Measurements from ENCODE around the gene SIDT1.

Gene SIDT1

DNA sequence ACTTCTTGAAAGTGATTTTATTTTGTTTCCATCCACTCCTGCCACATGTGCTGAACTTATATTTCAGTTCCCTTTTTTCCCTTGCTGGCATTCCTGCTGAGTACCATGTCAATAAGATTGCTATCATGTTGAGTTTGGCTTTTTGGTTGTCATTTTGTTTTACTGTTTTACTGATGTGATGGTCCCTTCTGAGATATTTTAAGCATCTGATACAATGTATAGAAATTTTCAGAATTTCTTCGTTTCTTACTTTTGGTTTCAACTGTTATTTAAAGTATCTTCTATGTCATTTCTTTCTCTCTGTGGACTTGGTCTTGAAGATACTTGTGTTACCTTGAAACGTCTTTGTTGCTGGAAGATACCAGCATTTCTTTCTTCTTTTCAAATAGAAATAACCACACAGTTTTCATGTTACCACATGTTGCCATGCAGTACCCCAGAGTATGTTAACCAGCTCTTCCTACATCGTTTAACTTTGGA lies 14.1 kb downstream of the SIDT1 start:
- DNase-seq (ENCODE audit: low read depth) = no peak

DNA sequence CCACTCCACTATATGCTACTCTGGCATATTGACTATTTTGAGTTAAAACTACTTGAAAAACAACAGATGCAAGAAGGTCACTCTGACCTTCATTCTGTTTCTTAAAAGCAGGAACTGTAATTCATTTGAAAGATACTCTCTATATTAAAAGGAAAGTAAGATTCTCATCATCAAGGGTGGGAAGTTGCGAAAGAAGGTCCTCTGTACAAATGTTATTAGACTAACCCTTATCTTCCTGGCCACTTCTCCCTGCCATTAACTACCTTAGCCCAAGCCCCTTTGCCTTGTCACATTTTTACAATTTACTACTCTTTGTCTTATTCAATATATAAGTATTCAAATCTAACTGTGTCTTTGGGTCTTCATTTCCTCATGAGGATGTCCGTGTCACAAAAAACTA lies 16.1 kb downstream of the SIDT1 start:
- no peak for DNase-seq (ENCODE audit: low read depth)

DNA sequence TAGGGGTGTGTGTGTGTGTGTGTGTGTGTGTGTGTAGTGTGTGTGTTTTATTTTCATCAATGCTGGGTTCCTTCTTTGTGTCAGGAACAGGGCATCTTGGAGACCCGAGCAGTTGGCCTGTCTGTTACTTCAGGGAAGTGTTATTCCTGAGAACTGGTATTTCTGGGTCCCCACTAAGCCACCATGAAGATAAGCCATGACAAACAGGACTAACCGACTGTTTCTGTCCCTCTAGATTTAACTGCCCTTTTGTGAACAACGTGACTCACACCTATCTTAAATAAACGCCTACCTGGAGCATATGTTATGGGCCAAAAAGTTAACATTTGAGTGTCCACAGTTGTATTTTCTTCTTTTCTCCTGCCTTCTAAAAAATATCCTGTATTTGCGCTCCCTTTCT lies 19.5 kb downstream of the SIDT1 start:
- no peak for DNase-seq (ENCODE audit: low read depth)

DNA sequence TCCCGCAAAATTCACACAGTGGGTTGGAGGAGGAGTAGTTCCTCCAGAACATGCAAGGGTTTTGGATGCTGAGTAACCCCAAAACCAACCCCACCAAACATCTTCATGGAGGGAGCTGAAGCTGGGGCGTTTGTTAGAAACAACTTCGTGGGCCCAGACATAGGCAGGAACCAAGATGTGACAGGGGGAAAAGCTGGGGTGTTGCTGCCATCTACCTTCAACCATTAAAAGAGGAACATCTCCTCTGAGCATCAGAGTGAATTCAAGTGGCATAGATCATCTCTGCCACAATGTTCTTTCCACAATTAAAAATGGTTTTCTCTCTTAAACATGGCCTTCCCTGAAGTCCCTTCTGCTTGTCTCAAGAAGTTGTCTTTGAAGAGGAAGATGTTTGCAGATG lies 20.5 kb downstream of the SIDT1 start:
- no peak for DNase-seq (ENCODE audit: low read depth)

DNA sequence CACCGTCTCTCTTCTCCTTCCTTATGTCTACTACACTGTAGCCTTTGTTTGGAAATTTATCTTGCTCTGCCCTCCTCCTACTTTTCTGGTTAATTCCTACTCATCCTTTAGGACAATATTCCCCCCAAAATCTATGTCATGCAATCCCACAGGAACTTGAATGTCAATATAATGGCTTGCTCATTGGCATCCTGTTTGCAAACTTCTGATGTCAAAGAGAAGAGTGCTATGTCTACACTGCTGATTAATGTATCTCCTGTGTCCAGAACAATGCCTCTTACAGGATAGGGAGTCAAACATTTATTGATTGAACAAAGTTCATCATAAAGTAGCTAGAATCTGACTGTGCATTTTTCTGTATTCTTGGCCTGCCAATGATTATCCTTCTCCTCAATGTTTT lies 22.8 kb downstream of the SIDT1 start:
- DNase-seq (ENCODE audit: low read depth) = no peak

DNA sequence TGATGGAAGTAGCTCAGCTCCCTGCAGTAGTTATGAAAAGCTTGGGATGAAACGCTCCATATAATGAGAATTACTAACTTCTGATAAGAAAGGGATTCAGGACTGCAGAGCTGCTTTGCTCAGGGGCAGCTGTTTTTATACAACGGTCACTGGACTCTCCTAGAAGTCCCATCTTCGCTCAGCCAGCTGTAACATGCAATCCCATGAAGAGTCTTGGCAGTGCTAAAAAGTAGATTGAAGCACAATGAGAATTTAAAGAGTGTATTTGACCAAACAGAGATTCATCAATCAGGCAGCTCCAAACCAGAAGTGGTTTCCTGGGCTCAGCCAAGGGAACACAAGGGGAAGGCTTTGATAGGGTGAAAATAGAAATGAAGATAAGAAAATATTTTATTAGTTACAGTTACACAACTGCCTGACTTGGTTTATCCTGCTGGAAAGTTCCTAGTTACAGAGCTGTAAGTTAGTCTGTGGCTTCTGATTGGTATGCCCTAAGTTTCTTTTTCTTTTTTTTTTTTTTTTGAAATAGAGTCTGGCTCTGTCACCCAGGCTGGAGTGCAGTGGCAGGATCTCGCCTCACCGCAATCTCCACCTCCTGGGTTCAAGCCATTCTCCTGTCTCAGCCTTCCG lies 24.1 kb downstream of the SIDT1 start:
- no peak for DNase-seq (ENCODE audit: low read depth)

DNA sequence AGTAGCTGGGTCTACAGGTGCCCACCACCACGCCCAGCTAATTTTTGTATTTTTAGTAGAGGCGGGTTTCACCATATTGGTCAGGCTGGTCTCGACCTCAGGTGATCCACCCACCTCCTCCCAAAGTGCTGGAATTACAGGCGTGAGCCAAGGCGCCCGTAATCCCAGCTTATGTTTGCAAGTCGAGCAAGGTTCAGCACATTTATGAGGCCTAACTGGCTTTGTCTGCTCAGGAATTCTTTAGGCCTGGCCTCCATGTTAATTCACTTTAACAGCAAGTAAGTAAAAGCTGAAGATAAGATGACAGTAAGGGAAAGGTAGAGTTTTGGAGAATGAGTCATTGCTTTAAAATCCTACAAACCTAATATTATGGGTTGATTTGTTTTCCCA lies 24.6 kb downstream of the SIDT1 start:
- no peak for DNase-seq (ENCODE audit: low read depth)

DNA sequence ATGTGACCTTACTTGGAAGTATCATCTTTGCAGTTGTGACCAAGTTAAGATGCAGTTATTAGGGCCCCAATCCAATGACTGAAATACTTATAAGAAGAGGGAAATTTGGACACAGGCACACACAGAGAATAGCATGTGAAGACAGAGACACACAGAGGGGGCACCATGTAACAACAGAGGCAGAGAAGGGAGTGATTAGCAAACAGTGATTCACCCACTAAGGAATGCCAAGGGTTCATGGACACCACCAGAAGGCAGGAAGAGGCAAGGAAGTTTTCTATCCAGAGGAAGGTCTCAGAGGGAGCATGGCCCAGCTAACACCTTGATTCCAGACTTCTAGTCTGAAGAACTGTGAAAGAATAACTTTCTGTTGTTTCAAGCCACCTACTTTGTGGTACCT lies 25.0 kb downstream of the SIDT1 start:
- no peak for DNase-seq (ENCODE audit: low read depth)

DNA sequence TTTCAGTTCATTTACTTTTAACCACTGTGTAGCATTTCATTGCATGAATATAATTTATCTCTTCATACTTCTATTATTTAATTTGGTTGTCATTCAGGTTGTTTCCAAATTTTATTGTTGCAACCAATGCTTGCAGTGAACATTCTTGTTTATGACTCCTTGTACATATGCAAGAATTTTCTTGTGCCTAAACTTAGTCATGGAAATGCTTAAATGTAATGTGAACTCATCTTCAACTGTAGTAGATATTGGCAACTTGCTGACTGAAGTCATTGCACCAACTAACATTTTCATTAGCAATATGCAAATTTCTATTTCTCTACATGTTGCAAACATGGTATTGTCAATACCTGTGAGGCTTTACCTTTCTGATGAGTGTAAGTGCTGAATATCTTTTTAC lies 26.7 kb downstream of the SIDT1 start:
- DNase-seq (ENCODE audit: low read depth) = no peak

DNA sequence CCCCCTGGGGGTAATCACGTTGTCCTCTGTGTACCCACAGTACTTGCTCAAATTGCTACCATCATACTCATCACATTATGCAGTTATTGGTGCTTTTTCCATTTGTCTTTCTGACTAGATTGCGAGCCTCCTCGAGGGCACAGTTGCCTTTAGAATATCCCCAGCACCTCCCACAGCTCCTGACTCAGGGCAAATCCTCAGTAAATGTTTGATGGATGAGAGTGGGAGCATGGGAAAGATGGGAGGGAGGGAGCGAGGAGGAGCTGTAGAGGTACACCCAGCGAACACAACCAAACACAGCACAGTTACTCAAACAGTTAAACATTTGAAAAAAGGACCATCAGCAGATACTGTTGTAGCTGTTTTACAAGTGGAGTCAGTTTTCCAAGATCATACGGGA lies 27.9 kb downstream of the SIDT1 start:
- DNase-seq (ENCODE audit: low read depth) = no peak

DNA sequence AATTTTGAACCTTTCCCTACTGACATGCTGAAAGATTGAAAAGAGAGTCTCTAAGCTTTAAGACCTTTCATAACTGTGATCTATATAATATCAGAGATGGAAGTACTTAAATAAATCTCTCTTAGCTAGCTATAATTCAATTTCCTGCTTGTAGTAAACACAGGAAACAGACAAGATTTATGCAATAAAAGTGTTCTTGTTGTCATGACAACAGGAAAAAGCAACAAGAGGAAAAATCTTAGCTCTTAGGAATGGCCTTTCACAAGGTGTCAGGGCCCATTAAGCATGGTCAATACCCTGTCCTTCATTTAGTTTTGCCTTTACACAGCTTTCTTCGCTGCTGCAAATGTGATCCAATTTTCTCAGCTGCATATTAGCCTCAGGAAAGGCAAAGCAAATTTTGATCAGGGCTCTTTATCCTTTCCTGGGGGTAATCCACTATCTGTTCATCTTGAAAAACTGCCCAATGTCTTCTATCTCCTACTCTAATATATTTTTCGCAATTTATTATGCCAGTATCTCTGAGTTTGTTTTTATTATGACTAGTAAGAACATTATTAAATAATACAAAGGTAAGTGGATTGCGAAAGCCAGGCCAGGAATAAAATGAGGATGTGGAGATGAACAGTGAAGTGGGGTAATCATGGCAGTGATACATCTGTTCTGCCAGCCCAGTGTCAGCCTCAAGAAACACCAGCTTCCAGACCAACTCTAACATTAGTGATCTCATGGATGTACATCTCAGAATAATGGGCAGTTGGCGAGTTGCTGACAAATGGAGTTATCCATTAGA lies 28.7 kb downstream of the SIDT1 start:
- no peak for DNase-seq (ENCODE audit: low read depth)

DNA sequence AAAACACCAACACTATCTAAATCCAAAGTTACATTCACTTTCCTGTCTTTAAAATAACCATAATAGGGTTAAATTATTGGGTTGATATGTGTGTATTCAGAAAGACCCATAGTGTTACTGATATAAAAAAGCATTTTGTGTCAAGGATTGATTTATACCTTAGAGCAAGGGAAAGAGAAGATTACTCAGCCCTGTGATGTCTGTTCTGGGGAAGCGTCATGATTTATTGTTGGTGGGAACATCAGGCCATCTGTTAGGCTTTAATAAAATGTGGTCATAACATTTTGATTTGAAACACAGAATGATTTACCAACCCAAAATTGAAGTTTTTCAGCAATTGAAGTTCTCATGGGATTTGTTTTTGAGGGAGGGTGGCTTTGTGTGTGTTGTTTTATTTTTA lies 33.2 kb downstream of the SIDT1 start:
- no peak for DNase-seq (ENCODE audit: low read depth)

DNA sequence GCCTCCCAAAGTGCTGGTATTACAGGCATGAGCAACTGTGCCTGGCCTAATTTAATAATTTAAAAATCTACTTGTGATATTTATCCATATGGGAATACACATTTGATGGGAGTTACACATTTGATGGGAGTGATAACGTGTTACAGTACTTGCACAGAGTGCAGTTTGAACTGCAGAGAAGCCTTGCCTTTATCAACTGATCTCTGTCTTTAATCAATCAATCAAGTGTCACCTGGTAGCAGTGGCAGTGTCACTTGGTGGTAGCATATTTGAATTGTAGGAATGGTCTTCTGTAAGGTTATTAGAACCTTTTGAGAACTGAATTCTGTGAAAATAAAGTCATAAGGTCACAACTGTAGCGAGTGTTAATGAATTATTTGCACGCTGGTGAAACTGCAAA lies 37.8 kb downstream of the SIDT1 start:
- DNase-seq (ENCODE audit: low read depth) = no peak

DNA sequence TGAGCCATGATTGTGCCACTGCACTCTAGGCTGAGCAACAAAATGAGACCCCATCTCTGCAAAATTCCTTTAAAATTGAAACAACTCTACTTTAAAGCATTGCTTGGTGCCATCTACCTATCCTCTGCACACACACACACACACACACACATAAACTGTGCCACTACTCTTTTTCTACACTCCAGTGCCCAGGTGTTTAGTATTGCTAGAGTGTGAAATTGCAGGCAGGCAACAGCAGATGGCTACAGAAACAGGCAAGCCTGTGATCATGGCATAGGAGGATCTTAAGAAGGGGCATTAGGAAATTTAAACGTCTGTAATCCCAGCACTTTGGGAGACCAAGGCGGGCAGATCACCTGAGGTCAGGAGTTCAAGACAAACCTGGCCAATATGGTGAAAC lies 39.0 kb downstream of the SIDT1 start:
- DNase-seq (ENCODE audit: low read depth) = no peak

DNA sequence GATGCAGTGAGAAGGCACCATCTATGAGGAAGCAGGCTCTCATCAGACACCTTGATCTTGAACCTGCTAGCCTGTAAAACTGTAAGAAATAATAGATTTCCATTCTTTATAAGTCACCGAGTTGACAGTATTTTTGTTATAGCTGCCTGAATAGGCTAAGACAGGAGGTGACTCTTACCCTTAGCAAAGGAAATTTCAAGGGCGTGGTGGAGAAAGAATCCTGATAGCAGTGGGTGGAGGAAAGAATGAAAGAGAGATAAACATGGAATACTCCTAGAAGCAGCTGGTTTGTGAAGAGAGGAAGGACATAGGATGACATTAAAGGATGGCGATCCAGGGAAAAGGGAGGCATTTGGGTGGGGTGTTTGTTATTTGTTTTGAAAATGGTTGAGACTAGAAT lies 41.4 kb downstream of the SIDT1 start:
- DNase-seq (ENCODE audit: low read depth) = no peak

DNA sequence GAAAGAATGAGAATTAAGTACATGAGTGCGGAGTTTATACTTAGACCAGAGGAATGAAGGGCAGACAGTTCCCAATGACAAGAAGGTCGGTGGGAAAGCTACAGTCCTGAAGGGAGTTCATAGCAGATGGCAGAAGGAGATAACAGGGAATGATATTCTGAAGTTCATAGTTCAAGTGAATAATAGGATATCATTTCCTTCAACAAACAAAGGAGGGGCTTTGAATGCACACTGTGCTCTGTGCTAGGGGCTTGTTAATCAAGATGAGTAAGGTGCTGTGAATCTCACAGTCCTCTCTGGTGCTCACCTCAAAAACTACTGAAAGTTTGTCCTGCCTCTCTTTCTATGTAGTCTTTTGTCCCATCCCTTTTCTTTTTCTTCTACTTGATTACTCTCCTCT lies 41.9 kb downstream of the SIDT1 start:
- DNase-seq (ENCODE audit: low read depth) = no peak

DNA sequence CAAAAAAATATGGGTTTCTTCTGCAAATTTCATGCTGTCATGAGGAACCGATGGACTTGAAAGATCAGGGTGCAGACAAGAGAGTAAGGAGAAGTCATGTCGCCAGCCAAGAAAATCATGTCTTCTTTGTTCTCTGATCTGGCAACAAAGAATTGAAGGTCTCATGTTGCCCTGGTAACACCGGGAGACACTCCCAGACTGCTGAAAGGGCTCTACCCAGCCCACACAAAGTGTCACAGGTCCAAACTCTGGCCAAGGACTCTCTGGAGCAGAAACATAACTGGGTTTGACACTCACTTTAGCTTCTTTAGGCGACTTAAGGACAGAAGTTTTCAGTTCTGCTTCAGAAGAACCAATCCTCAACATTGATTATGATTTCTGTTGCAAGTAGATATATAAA lies 42.9 kb downstream of the SIDT1 start:
- DNase-seq (ENCODE audit: low read depth) = no peak

DNA sequence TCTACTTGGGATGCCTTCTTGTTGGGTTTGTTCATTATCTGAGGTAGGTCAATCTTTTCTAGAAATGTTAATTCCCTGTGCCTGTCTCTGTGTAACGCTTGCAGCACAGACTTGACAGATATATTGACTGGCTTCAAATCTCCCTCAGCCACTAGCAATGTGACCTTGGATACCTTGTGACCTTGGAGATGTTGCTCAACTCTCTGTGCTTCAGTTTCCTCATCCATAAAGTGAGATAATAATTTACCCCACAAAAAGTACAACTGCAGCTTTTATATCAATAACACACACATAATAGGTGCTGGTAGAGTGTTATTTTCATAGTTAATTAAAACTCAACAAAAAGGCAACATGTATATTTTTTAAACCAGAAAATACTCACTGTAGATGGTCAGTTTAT lies 52.9 kb downstream of the SIDT1 start:
- no peak for DNase-seq (ENCODE audit: low read depth)

DNA sequence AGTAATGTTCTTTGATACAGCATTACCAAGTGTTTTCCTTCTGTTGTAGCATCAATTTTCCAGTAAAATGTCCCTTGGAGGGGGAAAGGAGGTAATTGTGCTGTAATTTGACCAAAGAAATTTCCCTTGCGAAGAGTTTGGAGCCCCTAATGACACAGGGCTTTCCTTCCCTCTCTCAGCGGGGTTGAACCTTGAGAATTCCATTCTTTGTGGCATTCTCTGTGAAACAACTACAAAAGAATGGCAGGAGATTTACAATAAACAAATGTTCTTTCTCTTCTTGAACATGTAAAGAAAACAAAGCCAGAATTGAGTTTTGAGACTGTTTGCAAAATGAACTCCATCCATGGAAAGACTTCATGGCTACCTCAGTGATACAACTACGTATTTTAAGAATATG lies 53.4 kb downstream of the SIDT1 start:
- no peak for DNase-seq (ENCODE audit: low read depth)

DNA sequence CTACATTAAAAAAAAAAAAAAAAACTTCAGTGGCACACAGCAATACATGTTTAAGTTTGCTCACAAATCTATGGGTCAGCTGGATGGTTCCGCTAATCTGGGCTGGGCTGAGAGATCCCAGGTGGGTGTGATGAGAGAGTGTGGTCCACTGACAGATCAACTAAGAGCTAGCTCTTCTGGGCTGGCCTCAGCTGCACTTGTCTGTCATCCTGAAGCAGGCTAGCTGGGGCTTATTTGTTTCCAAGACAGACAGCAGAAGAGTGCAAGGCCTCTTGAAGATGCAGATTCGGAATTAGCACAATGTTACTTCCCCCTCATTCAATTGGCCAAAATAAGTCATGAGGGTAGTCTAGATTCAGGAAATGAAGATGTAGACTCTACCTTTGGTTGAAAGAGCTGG lies 56.5 kb downstream of the SIDT1 start:
- no peak for DNase-seq (ENCODE audit: low read depth)

DNA sequence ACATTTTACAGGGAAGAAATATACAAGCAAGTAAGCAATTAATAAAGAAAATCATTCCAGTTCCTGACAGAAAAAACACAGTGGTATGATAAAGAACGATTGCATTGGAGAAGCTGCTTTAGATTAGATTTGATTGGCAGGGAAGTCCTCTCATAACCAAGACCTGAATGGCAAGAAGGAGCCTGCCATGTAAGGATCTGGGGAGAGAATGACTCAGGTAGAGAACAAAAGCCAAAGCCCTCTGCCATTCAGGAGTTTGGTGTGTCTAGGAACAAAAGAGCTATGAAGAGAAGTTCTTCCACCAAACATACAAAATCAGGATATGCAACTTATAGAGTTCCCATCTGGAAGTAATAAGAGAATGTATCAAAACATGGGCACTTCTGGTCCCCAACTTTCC lies 57.6 kb downstream of the SIDT1 start:
- no peak for DNase-seq (ENCODE audit: low read depth)

DNA sequence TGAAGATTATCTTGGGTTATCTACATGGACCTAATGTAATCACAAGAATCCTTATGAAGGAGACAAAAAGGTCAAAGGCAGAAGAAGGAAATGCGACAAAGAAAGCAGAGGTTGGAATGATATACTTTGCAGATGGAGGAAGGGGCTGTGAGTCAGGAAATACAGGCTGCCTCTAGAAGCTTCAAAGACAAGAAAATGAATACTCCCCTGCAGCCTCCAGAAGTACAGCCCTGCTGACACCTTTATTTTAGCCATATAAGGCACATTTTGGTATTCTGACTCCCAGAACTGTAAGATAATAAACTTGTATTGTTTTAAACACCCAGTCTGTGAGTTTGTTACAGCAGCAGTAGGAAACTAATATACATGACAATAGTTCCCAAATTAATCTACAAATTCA lies 58.6 kb downstream of the SIDT1 start:
- DNase-seq (ENCODE audit: low read depth) = no peak

DNA sequence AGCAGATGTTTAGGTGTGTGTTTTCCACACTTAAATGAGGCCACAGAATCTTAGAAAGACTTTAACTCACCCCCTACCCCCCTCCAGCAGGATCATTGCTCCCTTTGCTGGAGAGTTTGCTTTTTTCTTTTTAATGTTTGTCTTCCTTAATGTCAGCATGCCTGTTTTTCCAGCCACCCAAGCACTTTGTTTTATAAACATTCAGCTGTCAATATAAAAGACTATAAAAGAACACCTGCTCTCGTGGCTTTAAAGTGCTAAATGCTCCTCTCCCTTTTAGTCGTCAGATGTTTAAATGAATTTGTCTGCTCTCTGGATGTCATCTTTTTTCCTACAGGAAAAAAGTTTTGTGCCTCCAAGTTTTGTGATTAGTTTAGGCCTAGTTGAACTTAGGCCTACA lies 61.7 kb downstream of the SIDT1 start:
- no peak for DNase-seq (ENCODE audit: low read depth)
